ENCODE measurements around the gene NIT1. TPM values are rescaled to one million over a fixed set of nuclear protein-coding genes. Genes with fewer than 3 reads are reported as not detected.

The NIT1 gene
- total RNA-seq, 1 donor from 2014 or later = 47.5 TPM

DNA sequence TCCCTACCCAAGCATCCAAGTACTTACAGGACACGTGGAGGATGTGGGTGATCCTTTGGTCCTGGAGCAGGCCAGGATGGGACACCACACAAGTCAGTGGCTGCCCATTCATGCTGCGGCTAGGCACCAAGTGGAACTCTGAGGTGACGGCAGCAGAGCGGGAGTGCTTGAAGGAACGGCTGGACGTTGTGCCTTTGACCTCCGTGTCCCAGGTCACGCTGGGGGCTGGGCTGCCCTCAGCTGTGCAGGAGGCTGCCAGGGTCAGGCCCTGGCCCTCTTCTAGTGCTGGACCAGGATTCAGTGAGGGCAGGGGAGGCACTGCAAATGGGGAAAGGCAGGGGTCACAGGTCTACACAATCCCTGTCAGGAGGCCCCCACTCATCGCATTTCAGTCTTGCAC is 40.5 kb upstream of the NIT1 start:
- no peak for DNase-seq (ENCODE audit: low spot score)
- Mint-ChIP-seq H3K4me3 (ENCODE audit: low read depth) (no peak overlapping the region), H3K27me3 (ENCODE audit: low read depth) (peaks cover 2% of the 10 kb centered on the region), H3K4me1 (ENCODE audit: low read depth) (no peaks in the 10 kb centered on the region), H3K27ac (no peak overlapping the region), H3K9me3 (no peaks in the 10 kb centered on the region), H3K36me3 (ENCODE audit: low read depth) (no peaks in the 10 kb centered on the region)
- intact Hi-C loops (cut with micrococcal nuclease) = no loop called here

DNA sequence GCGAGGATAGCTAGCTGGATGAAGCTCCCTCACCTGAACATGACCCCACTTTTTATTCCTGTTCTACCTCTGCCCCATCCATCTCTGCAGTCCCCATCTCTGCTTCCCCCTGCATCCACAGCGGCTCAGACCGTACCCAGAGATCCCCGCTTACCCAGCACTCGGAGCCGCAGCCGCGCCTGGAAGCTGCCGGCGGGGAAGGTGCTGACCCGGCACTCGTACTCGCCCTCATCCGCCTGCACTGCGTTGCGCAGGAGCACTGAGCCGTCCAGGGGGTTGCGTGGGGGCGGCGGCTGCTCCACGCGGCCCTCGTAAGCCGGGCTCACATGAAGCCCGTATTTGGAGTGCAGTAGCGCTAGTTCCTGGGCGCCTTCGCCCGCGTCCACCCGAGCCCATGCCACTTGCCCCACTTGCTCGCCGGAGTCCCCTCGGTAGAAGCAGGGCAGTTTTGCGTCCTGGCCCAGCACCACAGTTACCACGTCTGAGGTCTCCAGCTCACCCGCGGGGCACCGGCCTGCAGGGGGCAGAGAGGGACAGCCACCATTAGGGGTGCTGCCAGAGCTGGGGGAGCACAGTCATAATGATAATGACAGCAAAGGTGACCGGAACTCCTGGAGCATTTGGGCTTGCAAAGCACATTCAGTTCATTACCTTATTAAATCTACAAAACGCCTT is 38.3 kb upstream of the NIT1 start:
- Mint-ChIP-seq H3K9me3 (no peaks in the 10 kb centered on the region), H3K27me3 (ENCODE audit: low read depth) (peaks cover 2% of the 10 kb centered on the region), H3K27ac (no peak overlapping the region), H3K4me3 (ENCODE audit: low read depth) (no peak overlapping the region), H3K4me1 (ENCODE audit: low read depth) (no peaks in the 10 kb centered on the region), H3K36me3 (ENCODE audit: low read depth) (no peaks in the 10 kb centered on the region)
- intact Hi-C loops (cut with micrococcal nuclease) = no loop called here
- DNase-seq (ENCODE audit: low spot score) = no peak

DNA sequence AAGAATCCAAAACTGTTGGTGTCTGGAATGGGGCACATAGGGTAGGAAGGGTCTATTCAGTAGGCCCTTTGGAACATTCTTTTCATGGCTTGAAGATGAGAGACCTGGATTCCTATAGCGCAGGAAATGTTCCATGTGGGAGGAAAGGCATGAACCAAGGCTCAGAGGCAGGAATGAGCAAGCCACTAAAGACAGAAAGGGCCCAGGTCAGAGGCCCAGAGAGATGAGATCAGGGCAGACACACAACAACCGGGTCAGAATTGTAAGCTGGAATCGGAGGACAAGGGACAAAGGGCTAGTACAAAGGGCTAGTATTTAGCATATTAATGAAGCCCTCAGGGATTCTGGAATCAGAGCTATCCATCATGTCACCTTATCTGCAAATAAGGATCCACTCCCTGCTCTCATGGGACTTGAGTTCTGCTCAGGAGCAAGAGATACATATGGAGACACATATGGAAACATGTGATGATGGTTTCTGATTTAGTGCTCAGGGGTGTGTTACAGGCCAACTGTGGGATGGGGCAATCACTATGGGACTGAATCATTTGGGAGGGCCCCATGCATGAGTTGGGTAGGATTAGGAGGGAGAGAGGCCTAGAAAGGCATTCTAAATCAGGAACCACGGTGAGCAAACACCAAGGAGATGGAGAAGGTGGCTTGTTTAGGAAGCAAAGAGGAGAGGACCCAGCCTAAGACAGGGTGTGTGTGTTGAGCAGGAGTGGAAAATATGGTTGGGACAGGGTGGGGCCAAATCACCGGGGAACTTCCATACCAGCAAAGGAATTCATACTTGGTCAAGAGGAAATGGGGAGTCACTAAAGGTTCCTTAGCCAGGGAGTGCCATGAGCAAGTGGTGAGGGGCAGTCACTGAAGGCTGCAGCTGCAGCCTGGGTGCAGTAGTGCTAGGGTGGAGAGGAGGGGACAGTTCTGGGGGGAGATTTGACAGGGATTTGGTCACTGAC is 37.2 kb upstream of the NIT1 start:
- Mint-ChIP-seq H3K27me3 (ENCODE audit: low read depth) (peaks cover 2% of the 10 kb centered on the region), H3K9me3 (no peaks in the 10 kb centered on the region), H3K27ac (no peak overlapping the region), H3K36me3 (ENCODE audit: low read depth) (no peaks in the 10 kb centered on the region), H3K4me1 (ENCODE audit: low read depth) (no peaks in the 10 kb centered on the region), H3K4me3 (ENCODE audit: low read depth) (no peak overlapping the region)
- no peak for DNase-seq (ENCODE audit: low spot score)
- intact Hi-C loops (cut with micrococcal nuclease) = no loop called here

DNA sequence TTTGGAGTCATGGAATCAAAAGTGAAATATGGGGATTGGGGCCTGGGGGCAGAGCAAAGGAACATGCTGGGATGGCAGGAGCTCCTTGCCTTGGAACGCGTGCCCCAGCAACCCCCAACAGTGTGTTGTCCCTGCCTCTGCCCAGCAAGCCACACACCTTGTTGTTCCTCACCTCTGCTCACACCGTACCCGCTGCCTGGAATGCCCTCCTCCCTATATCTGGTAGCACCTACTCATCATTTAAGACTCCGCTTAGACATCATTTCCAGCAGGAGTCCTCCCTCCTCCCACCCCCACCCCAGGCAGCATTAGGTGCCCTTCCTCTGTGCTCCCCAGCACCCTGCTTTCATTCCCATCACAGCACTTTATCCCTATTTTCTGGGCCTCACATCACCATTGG is 36.4 kb upstream of the NIT1 start:
- H3K27me3 Mint-ChIP-seq (ENCODE audit: low read depth) = peaks cover 2% of the 10 kb centered on the region
- H3K9me3 Mint-ChIP-seq = no peaks in the 10 kb centered on the region
- no peak overlapping the region for H3K27ac Mint-ChIP-seq
- no peak overlapping the region for H3K4me3 Mint-ChIP-seq (ENCODE audit: low read depth)
- no peaks in the 10 kb centered on the region for H3K36me3 Mint-ChIP-seq (ENCODE audit: low read depth)
- intact Hi-C loops (cut with micrococcal nuclease) = no loop called here
- DNase-seq (ENCODE audit: low spot score) = no peak
- no peaks in the 10 kb centered on the region for H3K4me1 Mint-ChIP-seq (ENCODE audit: low read depth)

DNA sequence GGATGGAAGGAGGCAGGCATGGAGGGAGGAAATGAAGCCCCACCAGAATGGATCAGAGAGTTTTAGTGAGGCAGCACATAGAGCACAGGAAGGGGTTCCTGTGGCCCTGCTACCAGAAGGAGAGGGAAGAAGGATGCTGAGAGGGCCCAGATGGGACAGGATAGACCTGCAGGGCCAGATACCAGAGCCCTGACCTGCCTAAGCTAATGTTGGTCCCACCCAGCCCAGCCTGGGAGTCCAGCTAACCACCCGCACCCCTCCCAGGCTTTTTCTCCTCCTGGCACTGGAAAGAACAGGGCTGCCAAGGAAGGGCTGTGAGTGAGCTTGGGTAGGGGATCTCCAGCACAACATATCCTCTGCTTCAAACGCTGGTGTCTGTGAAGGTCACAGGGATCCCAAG is 35.4 kb upstream of the NIT1 start:
- H3K9me3 Mint-ChIP-seq = no peaks in the 10 kb centered on the region
- H3K4me1 Mint-ChIP-seq (ENCODE audit: low read depth) = no peaks in the 10 kb centered on the region
- no peak for DNase-seq (ENCODE audit: low spot score)
- no peak overlapping the region for H3K27ac Mint-ChIP-seq
- H3K27me3 Mint-ChIP-seq (ENCODE audit: low read depth) = peaks cover 2% of the 10 kb centered on the region
- intact Hi-C loops (cut with micrococcal nuclease) = no loop called here
- H3K4me3 Mint-ChIP-seq (ENCODE audit: low read depth) = no peak overlapping the region
- H3K36me3 Mint-ChIP-seq (ENCODE audit: low read depth) = no peaks in the 10 kb centered on the region

DNA sequence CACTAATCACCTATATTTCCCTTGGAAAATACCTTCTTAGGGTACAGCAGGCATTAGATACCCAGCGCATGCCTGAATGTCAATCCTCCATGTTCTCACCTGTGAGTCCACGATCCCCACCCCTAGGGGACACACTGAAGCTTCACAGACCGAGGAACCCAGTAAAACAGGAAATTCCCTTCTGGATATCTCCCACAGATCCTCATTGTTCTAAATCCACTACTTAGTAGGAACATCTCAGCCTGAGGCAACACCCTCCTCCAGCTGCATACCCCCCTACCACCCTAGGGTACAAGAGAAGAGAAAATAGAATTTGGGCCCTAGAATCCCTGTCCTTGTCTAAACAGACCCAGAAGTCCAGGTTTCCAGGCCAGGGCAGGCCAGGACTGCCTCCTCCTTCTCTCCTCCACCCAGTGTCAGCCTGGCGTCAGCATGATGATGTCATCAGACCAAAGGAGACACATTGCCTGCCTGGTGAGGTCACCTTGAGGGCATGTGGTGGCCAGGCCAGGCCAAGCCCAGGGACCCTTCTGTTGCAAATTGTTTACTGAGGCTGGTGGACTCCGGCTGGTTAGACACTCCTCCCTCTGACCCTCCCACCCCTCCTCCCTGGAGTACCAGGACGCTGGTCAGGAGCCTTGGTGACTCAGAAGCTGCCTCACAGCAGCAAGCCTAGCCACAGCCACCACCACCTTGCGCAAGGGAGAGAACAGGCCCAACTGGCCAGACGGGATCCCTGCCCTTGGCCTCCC is 34.7 kb upstream of the NIT1 start:
- Mint-ChIP-seq H3K4me1 (ENCODE audit: low read depth) (peaks cover under 1% of the 10 kb centered on the region), H3K27ac (no peak overlapping the region), H3K9me3 (no peaks in the 10 kb centered on the region), H3K27me3 (ENCODE audit: low read depth) (peaks cover 2% of the 10 kb centered on the region), H3K36me3 (ENCODE audit: low read depth) (no peaks in the 10 kb centered on the region), H3K4me3 (ENCODE audit: low read depth) (no peak overlapping the region)
- intact Hi-C loops (cut with micrococcal nuclease) = no loop called here
- DNase-seq (ENCODE audit: low spot score) = no peak

DNA sequence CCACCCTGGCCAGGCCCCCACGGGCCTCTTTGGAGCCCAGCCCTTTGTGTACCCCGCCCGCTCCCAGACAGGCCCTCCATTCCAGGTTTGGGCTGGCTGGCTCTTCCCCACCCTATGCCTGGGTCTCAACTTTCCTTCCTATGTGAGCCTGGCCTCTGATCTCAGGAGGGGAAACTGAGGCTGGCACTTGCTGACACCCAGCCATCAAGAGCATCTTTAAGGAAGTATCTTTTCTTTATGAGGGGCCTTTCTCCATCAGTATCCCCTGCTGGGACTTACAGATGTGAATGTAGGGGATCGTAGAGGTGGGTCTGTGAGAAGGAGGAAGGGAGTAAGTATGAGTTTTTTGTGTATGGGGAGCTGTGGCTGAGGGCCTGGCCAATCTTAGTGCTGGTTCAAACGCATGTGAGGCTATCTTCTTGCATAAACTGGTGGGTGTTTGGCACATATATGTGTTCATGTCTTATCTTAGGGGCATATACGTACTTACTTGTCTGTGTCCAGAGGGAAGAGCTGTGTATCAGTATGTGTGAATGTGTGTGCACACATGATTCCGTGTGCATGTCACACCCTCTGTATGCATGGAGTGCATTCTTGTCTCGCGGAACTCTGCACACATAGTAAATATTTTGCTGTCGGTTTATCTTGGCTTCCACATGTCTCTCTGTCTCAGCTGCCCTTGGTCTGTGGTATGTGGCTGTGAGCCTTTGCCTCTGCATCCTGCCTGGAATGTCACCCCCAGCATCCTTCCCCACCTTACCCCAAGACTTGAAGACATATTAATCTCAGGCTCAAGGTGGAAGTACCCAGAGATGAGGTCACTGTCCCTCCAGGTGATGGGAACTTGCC is 33.9 kb upstream of the NIT1 start:
- no peak overlapping the region for H3K27ac Mint-ChIP-seq

DNA sequence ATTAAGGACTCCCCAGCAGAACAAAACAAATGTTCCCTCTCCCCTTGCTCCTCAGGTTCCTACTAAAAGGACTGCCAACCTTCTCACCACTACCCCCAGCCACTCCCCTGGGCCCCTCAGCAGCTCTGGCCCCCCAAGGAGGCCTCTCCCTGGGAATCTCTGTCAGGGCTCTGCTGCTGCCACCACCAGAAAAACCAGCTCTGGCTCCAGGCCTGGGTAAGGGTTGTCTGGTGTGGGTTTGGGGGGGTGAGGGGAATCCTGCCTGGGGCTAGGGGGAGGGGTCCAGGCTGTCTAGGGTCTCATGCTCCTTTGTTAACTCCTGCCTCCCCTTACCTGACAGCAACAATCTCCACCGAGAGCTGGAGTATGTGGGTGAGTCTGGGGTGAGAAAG is 33.3 kb upstream of the NIT1 start:
- Mint-ChIP-seq H3K9me3 (no peaks in the 10 kb centered on the region), H3K4me1 (ENCODE audit: low read depth) (peaks cover 3% of the 10 kb centered on the region), H3K27ac (no peak overlapping the region), H3K4me3 (ENCODE audit: low read depth) (no peak overlapping the region), H3K27me3 (ENCODE audit: low read depth) (no peaks in the 10 kb centered on the region), H3K36me3 (ENCODE audit: low read depth) (no peaks in the 10 kb centered on the region)
- intact Hi-C loops (cut with micrococcal nuclease) = no loop called here
- DNase-seq (ENCODE audit: low spot score) = no peak

More for the DNA sequence above, 33.9 kb upstream of the NIT1 start:
- H3K4me1 Mint-ChIP-seq (ENCODE audit: low read depth) = peaks cover 3% of the 10 kb centered on the region
- no peaks in the 10 kb centered on the region for H3K36me3 Mint-ChIP-seq (ENCODE audit: low read depth)
- intact Hi-C loops (cut with micrococcal nuclease) = no loop called here
- H3K9me3 Mint-ChIP-seq = no peaks in the 10 kb centered on the region
- no peak overlapping the region for H3K4me3 Mint-ChIP-seq (ENCODE audit: low read depth)
- peaks cover 1% of the 10 kb centered on the region for H3K27me3 Mint-ChIP-seq (ENCODE audit: low read depth)
- DNase-seq (ENCODE audit: low spot score) = no peak

DNA sequence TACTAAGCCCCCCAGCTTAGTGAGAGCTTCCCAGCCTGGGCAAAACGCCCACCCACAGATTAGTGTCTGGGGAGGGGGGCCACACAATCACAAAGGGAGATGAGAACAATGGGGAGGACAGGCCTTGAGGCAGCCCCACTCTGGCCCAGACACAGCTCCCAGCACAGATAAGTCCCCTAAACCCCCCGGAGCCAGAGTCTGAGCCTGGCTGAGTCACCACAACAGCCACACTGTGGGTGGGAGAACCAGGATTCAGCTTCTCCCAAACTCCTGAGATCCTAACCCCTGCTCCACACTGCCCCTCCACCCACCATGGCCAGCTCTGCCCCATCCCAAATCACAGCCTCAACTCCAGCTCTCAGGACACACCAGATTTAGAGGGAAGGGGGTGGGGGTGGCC is 32.7 kb upstream of the NIT1 start:
- Mint-ChIP-seq H3K4me3 (ENCODE audit: low read depth) (no peak overlapping the region), H3K27ac (no peak overlapping the region), H3K9me3 (no peaks in the 10 kb centered on the region), H3K36me3 (ENCODE audit: low read depth) (no peaks in the 10 kb centered on the region), H3K27me3 (ENCODE audit: low read depth) (no peaks in the 10 kb centered on the region), H3K4me1 (ENCODE audit: low read depth) (peaks cover 5% of the 10 kb centered on the region)
- intact Hi-C loops (cut with micrococcal nuclease) = no loop called here
- no peak for DNase-seq (ENCODE audit: low spot score)

DNA sequence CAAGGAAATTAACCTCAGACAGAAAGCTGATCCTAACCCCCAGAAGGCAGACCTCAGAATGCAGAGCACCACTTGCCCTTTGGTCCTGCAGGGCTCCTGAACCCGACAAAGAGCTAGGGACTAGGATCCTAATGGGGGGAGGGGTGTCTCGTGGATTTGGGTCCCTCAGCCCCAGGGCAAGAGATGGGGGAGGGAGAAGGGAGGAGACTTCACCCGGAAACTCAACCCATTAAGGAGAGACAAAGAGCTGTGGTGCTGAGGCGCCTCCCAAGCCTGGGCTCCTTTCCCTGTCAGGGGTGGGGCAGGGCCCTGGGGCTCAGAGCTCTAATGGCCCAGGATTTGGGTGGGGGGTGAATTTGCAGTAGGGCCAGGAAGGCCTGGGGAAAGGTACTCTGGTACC is 31.4 kb upstream of the NIT1 start:
- intact Hi-C loops (cut with micrococcal nuclease) = no loop called here
- Mint-ChIP-seq H3K36me3 (ENCODE audit: low read depth) (no peaks in the 10 kb centered on the region), H3K27me3 (ENCODE audit: low read depth) (no peaks in the 10 kb centered on the region), H3K4me1 (ENCODE audit: low read depth) (peaks cover 14% of the 10 kb centered on the region), H3K9me3 (no peaks in the 10 kb centered on the region), H3K27ac (no peak overlapping the region), H3K4me3 (ENCODE audit: low read depth) (no peak overlapping the region)
- DNase-seq (ENCODE audit: low spot score) = no peak

DNA sequence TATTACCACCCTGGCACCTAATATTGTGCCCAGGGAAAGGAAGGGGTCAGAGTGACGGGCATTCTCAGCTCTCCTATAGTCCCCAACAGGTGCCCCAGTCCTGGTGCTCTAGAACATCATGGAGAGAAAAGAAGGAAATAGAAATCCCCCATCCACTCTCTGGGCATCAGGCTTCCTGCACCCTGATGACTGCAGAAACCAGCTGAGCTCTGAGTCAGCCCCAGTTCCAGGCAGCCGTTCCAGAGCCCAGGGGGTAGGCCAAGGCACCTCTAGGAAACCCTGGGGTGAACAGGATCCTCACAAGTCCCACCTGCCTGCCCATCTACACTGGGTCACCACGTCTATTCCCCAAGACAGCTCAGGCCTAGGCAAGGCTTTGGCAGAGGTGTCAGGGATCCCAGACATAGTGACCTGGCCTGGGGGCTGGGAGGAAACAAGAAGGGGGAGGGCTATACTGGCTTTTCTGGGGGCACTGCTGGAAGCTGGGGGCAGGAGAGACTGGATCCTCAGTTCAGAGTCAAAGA is 29.3 kb upstream of the NIT1 start:
- H3K4me1 Mint-ChIP-seq (ENCODE audit: low read depth) = peaks cover 36% of the 10 kb centered on the region
- no peak for DNase-seq (ENCODE audit: low spot score)
- no peaks in the 10 kb centered on the region for H3K9me3 Mint-ChIP-seq
- H3K4me3 Mint-ChIP-seq (ENCODE audit: low read depth) = no peak overlapping the region
- no peaks in the 10 kb centered on the region for H3K36me3 Mint-ChIP-seq (ENCODE audit: low read depth)
- no peak overlapping the region for H3K27ac Mint-ChIP-seq
- intact Hi-C loops (cut with micrococcal nuclease) = no loop called here
- H3K27me3 Mint-ChIP-seq (ENCODE audit: low read depth) = no peaks in the 10 kb centered on the region

DNA sequence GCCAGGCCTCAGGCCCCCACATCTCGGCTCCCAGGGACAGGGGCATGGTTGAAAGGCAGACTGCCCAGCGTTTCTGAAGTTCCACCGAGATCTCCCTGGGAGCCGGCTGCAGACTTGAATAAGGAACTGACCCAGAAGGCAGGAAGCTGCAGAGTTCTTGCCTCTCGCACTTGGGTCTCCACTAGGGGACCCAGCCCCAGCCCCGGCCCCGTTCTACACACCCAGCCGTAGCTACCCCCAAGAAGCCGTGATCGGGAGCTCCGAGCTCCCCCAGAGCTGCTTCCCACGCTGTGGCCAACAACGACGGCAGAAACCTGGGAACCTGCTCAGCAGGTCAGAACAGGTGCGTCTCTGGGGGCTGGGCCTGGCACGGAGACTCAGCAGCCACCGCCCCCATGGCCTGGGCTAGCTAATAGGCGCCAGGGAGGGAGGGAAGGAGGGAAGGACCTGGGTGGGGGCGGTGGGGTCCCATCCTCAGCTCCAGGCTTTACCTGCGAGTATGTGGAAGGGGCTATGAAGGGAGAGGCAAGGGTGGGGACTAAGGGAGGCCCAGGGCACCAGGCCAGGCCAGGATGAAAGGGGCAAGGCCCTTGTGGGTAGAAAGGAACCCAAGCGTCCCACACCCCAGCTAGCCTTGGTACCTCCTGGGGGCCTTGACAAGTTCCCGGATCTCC is 28.5 kb upstream of the NIT1 start, which contains the start of gene NECTIN4:
TSS of gene NECTIN4 (minus strand) at position 308 of the 674 bp plus-strand sequence. CDS start at position 46, 262 bp downstream.
- Mint-ChIP-seq H3K4me3 (ENCODE audit: low read depth) (no peak within 1 kb of the TSS), H3K4me1 (ENCODE audit: low read depth) (peaks cover 38% of the 10 kb centered on the region), H3K27me3 (ENCODE audit: low read depth) (no peaks in the 10 kb centered on the region), H3K36me3 (ENCODE audit: low read depth) (no peaks in the 10 kb centered on the region), H3K27ac (no peak within 1 kb of the TSS), H3K9me3 (no peaks in the 10 kb centered on the region)
- intact Hi-C loops (cut with micrococcal nuclease) = no loop called here
- no peak for DNase-seq (ENCODE audit: low spot score)
